ENCODE data around the gene LRTM2. TPM values are rescaled to one million over a fixed set of nuclear protein-coding genes. Genes with fewer than 3 reads are reported as not detected.

Gene LRTM2
- total RNA-seq, 1 experiment from 2014 or later, result 0.07 TPM

DNA sequence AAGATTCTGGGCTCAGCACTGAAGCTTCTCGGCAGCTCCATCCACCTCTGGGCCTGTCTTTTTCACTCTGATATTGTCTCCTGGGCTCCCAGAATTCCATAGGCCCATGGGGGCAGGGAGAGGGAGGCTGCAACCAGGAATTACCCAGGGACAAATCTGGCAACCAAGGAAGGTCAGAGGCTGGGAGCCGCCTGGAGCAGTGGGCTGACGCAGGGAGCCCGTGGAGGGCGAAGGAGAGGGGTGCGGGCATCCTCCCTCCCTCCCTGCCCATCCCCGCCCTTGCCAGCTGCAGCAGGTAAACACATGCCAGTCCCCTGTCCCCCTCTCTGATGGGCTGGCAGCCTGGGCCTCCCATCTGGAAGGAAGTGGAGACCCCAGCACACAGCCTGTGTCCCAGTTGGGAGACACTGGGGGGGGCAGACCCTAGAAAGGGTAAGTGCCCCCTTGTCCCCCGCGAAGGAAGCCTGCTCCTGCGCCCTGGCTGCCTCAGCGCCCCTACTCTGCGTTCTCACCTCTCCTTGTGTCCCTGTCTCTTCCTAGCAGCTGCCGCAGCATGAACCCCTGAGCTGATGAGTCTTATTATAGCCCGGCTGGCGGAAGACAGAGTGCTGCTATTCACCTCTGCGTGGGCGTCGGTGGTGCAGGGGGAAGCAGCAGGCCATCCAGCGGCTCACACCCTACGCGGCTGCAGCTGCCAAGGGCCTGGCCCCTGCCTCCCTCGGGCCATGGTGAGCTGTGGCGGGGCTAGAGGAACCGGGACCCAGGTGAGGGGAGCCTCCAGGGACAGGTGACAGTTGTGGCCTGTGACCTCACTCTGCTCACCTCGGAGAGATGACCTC is 6.7 kb downstream of the LRTM2 start (continued):
- no peak for TF ChIP-seq EGR1 (IDR thresholded peaks at IDR 0.05; ENCODE audit: low read depth)
- TF ChIP-seq YY1 (IDR thresholded peaks at IDR 0.05; ENCODE audit: extremely low read depth, insufficient replicate concordance, low read depth, low read length), result no peak
- TF ChIP-seq RAD21 (IDR thresholded peaks at IDR 0.05; ENCODE audit: low read depth), result no peak
- no peak for TF ChIP-seq EZH2 (IDR thresholded peaks at IDR 0.05)
- TF ChIP-seq ZNF274 (IDR thresholded peaks at IDR 0.05; ENCODE audit: low read depth, low read length), result no peak
- TF ChIP-seq TCF7L2 (IDR thresholded peaks at IDR 0.05; ENCODE audit: borderline replicate concordance, extremely low read depth, insufficient read depth, insufficient read length), result no peak
- no peak for TF ChIP-seq POLR2A (IDR thresholded peaks at IDR 0.05; ENCODE audit: borderline replicate concordance, extremely low read depth, insufficient read depth, insufficient read length)
- TF ChIP-seq CBX3 (IDR thresholded peaks at IDR 0.05; ENCODE audit: low read depth), result no peak

DNA sequence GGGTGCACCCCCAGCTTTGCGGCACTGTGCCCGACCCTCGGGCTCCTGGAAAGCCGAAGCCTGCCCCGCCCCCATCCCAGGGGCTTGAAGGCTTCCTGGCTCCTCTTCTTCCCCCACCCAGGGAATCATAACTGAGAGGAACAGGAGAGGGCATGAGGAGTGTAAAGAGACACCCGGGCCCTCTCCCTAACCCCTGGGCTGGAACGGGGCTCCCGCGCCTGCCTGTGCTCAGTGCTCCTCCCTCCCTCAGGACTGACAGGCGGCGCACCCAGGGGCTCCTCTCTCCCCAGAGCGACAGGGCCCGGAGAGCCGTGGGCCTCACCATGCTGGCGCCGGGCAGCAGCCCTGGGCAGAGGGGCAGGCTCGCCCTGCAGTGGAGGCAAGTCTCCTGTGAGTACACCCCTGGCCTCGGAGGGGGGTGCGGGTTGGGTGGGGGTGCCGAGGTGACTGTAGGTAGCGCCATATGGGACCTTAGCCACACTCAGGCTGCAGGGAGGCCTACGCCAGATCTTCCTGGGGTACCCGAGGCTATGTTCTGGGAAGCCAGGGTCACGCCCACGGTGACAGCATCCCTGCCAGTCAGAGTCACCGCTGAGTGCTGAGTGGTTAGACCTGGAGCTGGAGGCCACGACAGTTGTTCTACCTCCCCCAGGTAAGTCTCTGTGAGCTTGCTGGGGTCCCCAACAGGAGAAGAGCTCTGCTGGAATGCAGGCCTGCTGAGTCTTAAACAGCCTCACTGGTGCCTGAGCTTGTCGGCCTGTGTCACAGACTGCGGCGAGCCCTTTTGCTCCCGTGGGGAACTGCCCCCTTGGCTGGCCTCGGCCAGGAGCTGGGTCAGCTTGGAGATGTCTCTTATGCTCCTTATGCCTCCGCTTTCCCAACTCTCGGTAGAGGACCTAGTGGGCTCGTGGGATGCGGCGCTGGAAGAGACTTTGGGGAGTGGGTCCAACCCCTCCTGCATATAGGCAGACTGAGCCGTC is 7.8 kb downstream of the LRTM2 start:
- BruUV-seq (replicated peaks), result no TSS peak
- Histone ChIP-seq H3K9ac (ENCODE audit: low read length) (no peak overlapping the region), H2AFZ (ENCODE audit: low read depth, low read length, poor library complexity, severe bottlenecking) (no peak overlapping the region), H3K36me3 (ENCODE audit: control insufficient read depth in 1 of 2, insufficient read depth in 2 of 2, low read length in 2 of 2) (no peaks in the 10 kb centered on the region), H3K9me2 (ENCODE audit: insufficient read depth) (no peaks in the 10 kb centered on the region), H3K9me3 (ENCODE audit: control insufficient read depth in 1 of 2, insufficient read depth in 1 of 2, low read depth in 1 of 2, low read length in 2 of 2) (no peaks in the 10 kb centered on the region), H4K20me1 (ENCODE audit: insufficient read depth) (no peaks in the 10 kb centered on the region; the same call in 1 of the 2 replicates), H3K4me2 (ENCODE audit: low read length) (no peak overlapping the region), H3K4me1 (ENCODE audit: control insufficient read depth in 1 of 2, insufficient read depth in 2 of 2, low read length in 2 of 2) (no peaks in the 10 kb centered on the region), H3K4me3 (replicated peaks in 1 of 2; ENCODE audit: low read depth in 1 of 2, low read length in 2 of 2) (no peak overlapping the region), H3K27me3 (ENCODE audit: insufficient read depth, low read length) (peaks cover 8% of the 10 kb centered on the region), H3K79me2 (ENCODE audit: insufficient read depth, low read length) (no peaks in the 10 kb centered on the region), H3K27ac (ENCODE audit: low read depth, low read length) (no peak overlapping the region)
- intact Hi-C loops (cut with micrococcal nuclease), result no loop called here
- ChIA-PET CTCF (no interaction called here), RAD21 (ENCODE audit: low non-redundant PET in 1 of 2, low total read pairs in 2 of 2, uncharacterized antibody in 2 of 2, unreplicated experiment in 2 of 2) (no interaction called here), POLR2A (no interaction called here)
- TF ChIP-seq ZNF274 (IDR thresholded peaks at IDR 0.05; ENCODE audit: low read depth, low read length), result no peak
- no peak for TF ChIP-seq CEBPB (IDR thresholded peaks at IDR 0.05; ENCODE audit: low read depth)
- TF ChIP-seq, protein P1, sequence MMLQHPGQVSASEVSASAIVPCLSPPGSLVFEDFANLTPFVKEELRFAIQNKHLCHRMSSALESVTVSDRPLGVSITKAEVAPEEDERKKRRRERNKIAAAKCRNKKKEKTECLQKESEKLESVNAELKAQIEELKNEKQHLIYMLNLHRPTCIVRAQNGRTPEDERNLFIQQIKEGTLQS (IDR thresholded peaks at IDR 0.05), result no peak
- TF ChIP-seq REST (IDR thresholded peaks at IDR 0.05; ENCODE audit: low read depth), result no peak
- TF ChIP-seq YY1 (IDR thresholded peaks at IDR 0.05; ENCODE audit: extremely low read depth, insufficient replicate concordance, low read depth, low read length), result no peak
- TF ChIP-seq FOSL1 (IDR thresholded peaks at IDR 0.05; ENCODE audit: low read depth), result no peak
- no peak for TF ChIP-seq TCF7L2 (IDR thresholded peaks at IDR 0.05; ENCODE audit: borderline replicate concordance, extremely low read depth, insufficient read depth, insufficient read length)
- no peak for TF ChIP-seq MAX (IDR thresholded peaks at IDR 0.05)
- no peak for TF ChIP-seq ELF1 (IDR thresholded peaks at IDR 0.05; ENCODE audit: borderline replicate concordance, low read depth)
- TF ChIP-seq JUND (IDR thresholded peaks at IDR 0.05), result no peak
- no peak for TF ChIP-seq SRF (IDR thresholded peaks at IDR 0.05; ENCODE audit: low read depth)
- TF ChIP-seq EZH2phosphoT487 (IDR thresholded peaks at IDR 0.05; ENCODE audit: borderline replicate concordance), result no peak
- DNase-seq (ENCODE audit: low read depth, low spot score), result no peak
- no peak for ATAC-seq
